Fibroblast of the aortic adventitia (primary cell): ENCODE data around the gene GPRC5C. TPM values are rescaled to one million over a fixed set of nuclear protein-coding genes. Genes with fewer than 3 reads are reported as not detected.

Experiments
- DNase-seq: peaks from one replicate; pipeline ENCODE4 v3.0.0-alpha.2; 2010; ENCODE audit warnings: low read depth
- H3K4me3 ChIP-seq: 2 replicates; pipeline ENCODE4 v1.5.1; 2011; ENCODE audit warnings: low read depth, mild to moderate bottlenecking, control low read depth, low read length, moderate library complexity
- CTCF ChIP-seq: IDR thresholded peaks from 2 replicates; pipeline ENCODE4 v1.5.1; 2011; ENCODE audit warnings: mild to moderate bottlenecking, low read length, control low read depth, inconsistent platforms; ENCODE audit not compliant: insufficient read depth
- total RNA-seq: library from RNA; depleted of rRNA; stranded (reverse); fragments of >200 nt; gene quantifications from 2 replicates; pipeline ENCODE4 v1.2.3, GENCODE V29; 2012; ENCODE audit warnings: low replicate concordance

GPRC5C gene
- total RNA-seq, 1 donor: 0.99 TPM

GRCh38 chr17:74447628-74448159, 15.8 kb downstream of the GPRC5C start:
- TF ChIP-seq CTCF: no peak
- no peak overlapping the region for H3K4me3 ChIP-seq
- DNase-seq: no peak

GRCh38 chr17:74448756-74449155, 16.9 kb downstream of the GPRC5C start:
- no peak overlapping the region for H3K4me3 ChIP-seq
- no peak for TF ChIP-seq CTCF
- no peak for DNase-seq

GRCh38 chr17:74449306-74449705, 17.4 kb downstream of the GPRC5C start:
- DNase-seq: no peak
- no peak for TF ChIP-seq CTCF
- H3K4me3 ChIP-seq: no peak overlapping the region

GRCh38 chr17:74449773-74450172, 17.9 kb downstream of the GPRC5C start:
- H3K4me3 ChIP-seq: no peak overlapping the region
- DNase-seq: no peak
- no peak for TF ChIP-seq CTCF

GRCh38 chr17:74450231-74450630, 18.3 kb downstream of the GPRC5C start:
- no peak for DNase-seq
- no peak for TF ChIP-seq CTCF
- no peak overlapping the region for H3K4me3 ChIP-seq

GRCh38 chr17:74450925-74451403, 19.1 kb downstream of the GPRC5C start:
- TF ChIP-seq CTCF: no peak
- no peak overlapping the region for H3K4me3 ChIP-seq
- no peak for DNase-seq

- TF ChIP-seq CTCF: no peak
- DNase-seq: no peak
- H3K4me3 ChIP-seq: no peak overlapping the region
These were observed 19.7 kb downstream of the GPRC5C start for GRCh38 chr17:74451557-74451956.
